ENCODE measurements around the gene NRIP2. TPM values are rescaled to one million over a fixed set of nuclear protein-coding genes. Genes with fewer than 3 reads are reported as not detected.

The NRIP2 gene
- total and polyA plus RNA-seq, 2 donors (not counting 1 experiment from before 2014, with no cell fraction given) = 0.08 to 0.17 TPM

GRCh38 chr12:2797721-2798418 is 37.0 kb downstream of the NRIP2 start:
- no peak overlapping the region for H3K4me2 ChIP-seq (ENCODE audit: extremely low read depth, insufficient read depth, low read length)
- TF ChIP-seq CTCF (conservative IDR thresholded peaks at IDR 0.05 in 1 of 2, IDR thresholded peaks at IDR 0.05 in 1 of 2; ENCODE audit: low read depth in 1 of 2, low read length in 2 of 2) (peak in 1 of 2 donors; percentile 23), EZH2 (IDR thresholded peaks at IDR 0.05; ENCODE audit: low read length, missing control alignments) (no peak)
- H3K4me1 ChIP-seq (ENCODE audit: control insufficient read depth, extremely low read depth, insufficient read depth, low read length) = peaks cover 2% of the 10 kb centered on the region
- H2AFZ ChIP-seq (ENCODE audit: low read length) = no peak overlapping the region
- H3K36me3 ChIP-seq (ENCODE audit: control insufficient read depth, insufficient read depth, low read length) = peaks cover 27% of the 10 kb centered on the region
- no peaks in the 10 kb centered on the region for H3K9me3 ChIP-seq (ENCODE audit: control insufficient read depth, insufficient read depth, low read depth, low read length)
- H3K27ac ChIP-seq (ENCODE audit: insufficient read depth, low read length) = no peak overlapping the region
- H3K9ac ChIP-seq (ENCODE audit: insufficient read depth, low read length) = no peak overlapping the region
- peak in 1 of 2 donors; percentile 23 for DNase-seq (ENCODE audit: low read depth in 2 of 2)
- H4K20me1 ChIP-seq (ENCODE audit: control insufficient read depth, extremely low read depth, insufficient read depth, low read length) = no peaks in the 10 kb centered on the region
- H3K4me3 ChIP-seq (replicated peaks in 1 of 4; ENCODE audit: control extremely low read depth in 1 of 4, insufficient read depth in 1 of 4, low read depth in 3 of 4, low read length in 4 of 4) = no peak overlapping the region
- H3K27me3 ChIP-seq (ENCODE audit: control insufficient read depth, insufficient read depth, low read length) = no peaks in the 10 kb centered on the region
- H3K79me2 ChIP-seq (ENCODE audit: control insufficient read depth, insufficient read depth, low read length) = peaks cover 19% of the 10 kb centered on the region

- Histone ChIP-seq H4K20me1 (ENCODE audit: control insufficient read depth, extremely low read depth, insufficient read depth, low read length) (no peaks in the 10 kb centered on the region), H3K9ac (ENCODE audit: insufficient read depth, low read length) (peak overlapping the region; percentile 39), H3K4me1 (ENCODE audit: control insufficient read depth, extremely low read depth, insufficient read depth, low read length) (peaks cover 2% of the 10 kb centered on the region), H3K4me2 (ENCODE audit: extremely low read depth, insufficient read depth, low read length) (peak overlapping the region; percentile 95), H3K27ac (ENCODE audit: insufficient read depth, low read length) (peak overlapping the region; percentile 26), H3K27me3 (ENCODE audit: control insufficient read depth, insufficient read depth, low read length) (no peaks in the 10 kb centered on the region), H2AFZ (ENCODE audit: low read length) (peak overlapping the region; percentile 88), H3K79me2 (ENCODE audit: control insufficient read depth, insufficient read depth, low read length) (peaks cover 19% of the 10 kb centered on the region), H3K9me3 (ENCODE audit: control insufficient read depth, insufficient read depth, low read depth, low read length) (no peaks in the 10 kb centered on the region), H3K36me3 (ENCODE audit: control insufficient read depth, insufficient read depth, low read length) (peaks cover 22% of the 10 kb centered on the region), H3K4me3 (replicated peaks in 1 of 4; ENCODE audit: control extremely low read depth in 1 of 4, insufficient read depth in 1 of 4, low read depth in 3 of 4, low read length in 4 of 4) (peak overlapping the region; percentile 62 to 86 (median 75))
- TF ChIP-seq EZH2 (IDR thresholded peaks at IDR 0.05; ENCODE audit: low read length, missing control alignments) = no peak
- TF ChIP-seq CTCF (conservative IDR thresholded peaks at IDR 0.05 in 1 of 2, IDR thresholded peaks at IDR 0.05 in 1 of 2; ENCODE audit: low read depth in 1 of 2, low read length in 2 of 2) = no peak
- no peak for DNase-seq (ENCODE audit: low read depth in 2 of 2)
Measured at GRCh38 chr12:2796187-2796666, 38.6 kb downstream of the NRIP2 start.

- peaks cover 19% of the 10 kb centered on the region for H3K36me3 ChIP-seq (ENCODE audit: control insufficient read depth, insufficient read depth, low read length)
- TF ChIP-seq EZH2 (IDR thresholded peaks at IDR 0.05; ENCODE audit: low read length, missing control alignments) (no peak), CTCF (conservative IDR thresholded peaks at IDR 0.05 in 1 of 2, IDR thresholded peaks at IDR 0.05 in 1 of 2; ENCODE audit: low read depth in 1 of 2, low read length in 2 of 2) (no peak)
- peak overlapping the region; percentile 62 to 86 (median 75) for H3K4me3 ChIP-seq (replicated peaks in 1 of 4; ENCODE audit: control extremely low read depth in 1 of 4, insufficient read depth in 1 of 4, low read depth in 3 of 4, low read length in 4 of 4)
- H3K27ac ChIP-seq (ENCODE audit: insufficient read depth, low read length) = peak overlapping the region; percentile 26
- peaks cover 2% of the 10 kb centered on the region for H3K4me1 ChIP-seq (ENCODE audit: control insufficient read depth, extremely low read depth, insufficient read depth, low read length)
- H2AFZ ChIP-seq (ENCODE audit: low read length) = peak overlapping the region; percentile 88
- peak; percentile 46 to 49 for DNase-seq (ENCODE audit: low read depth in 2 of 2)
- H3K4me2 ChIP-seq (ENCODE audit: extremely low read depth, insufficient read depth, low read length) = peak overlapping the region; percentile 95
- no peaks in the 10 kb centered on the region for H3K27me3 ChIP-seq (ENCODE audit: control insufficient read depth, insufficient read depth, low read length)
- no peaks in the 10 kb centered on the region for H4K20me1 ChIP-seq (ENCODE audit: control insufficient read depth, extremely low read depth, insufficient read depth, low read length)
- H3K9ac ChIP-seq (ENCODE audit: insufficient read depth, low read length) = peak overlapping the region; percentile 41
- peaks cover 19% of the 10 kb centered on the region for H3K79me2 ChIP-seq (ENCODE audit: control insufficient read depth, insufficient read depth, low read length)
- H3K9me3 ChIP-seq (ENCODE audit: control insufficient read depth, insufficient read depth, low read depth, low read length) = no peaks in the 10 kb centered on the region
Measured at GRCh38 chr12:2795291-2796186, 39.3 kb downstream of the NRIP2 start.

Measured in fibroblast of lung (primary cell).